Measurements from ENCODE around the gene SLC22A7. TPM values are rescaled to one million over a fixed set of nuclear protein-coding genes. Genes with fewer than 3 reads are reported as not detected.

The SLC22A7 gene
- 100 to 1,000 TPM; 145 to 348 (median 185) TPM for total RNA-seq
- long read RNA-seq, partial matches to known transcripts, result 7 of 28 reads
- long read RNA-seq, other reads (novel, unspliced or antisense), result 15 of 28 reads

DNA sequence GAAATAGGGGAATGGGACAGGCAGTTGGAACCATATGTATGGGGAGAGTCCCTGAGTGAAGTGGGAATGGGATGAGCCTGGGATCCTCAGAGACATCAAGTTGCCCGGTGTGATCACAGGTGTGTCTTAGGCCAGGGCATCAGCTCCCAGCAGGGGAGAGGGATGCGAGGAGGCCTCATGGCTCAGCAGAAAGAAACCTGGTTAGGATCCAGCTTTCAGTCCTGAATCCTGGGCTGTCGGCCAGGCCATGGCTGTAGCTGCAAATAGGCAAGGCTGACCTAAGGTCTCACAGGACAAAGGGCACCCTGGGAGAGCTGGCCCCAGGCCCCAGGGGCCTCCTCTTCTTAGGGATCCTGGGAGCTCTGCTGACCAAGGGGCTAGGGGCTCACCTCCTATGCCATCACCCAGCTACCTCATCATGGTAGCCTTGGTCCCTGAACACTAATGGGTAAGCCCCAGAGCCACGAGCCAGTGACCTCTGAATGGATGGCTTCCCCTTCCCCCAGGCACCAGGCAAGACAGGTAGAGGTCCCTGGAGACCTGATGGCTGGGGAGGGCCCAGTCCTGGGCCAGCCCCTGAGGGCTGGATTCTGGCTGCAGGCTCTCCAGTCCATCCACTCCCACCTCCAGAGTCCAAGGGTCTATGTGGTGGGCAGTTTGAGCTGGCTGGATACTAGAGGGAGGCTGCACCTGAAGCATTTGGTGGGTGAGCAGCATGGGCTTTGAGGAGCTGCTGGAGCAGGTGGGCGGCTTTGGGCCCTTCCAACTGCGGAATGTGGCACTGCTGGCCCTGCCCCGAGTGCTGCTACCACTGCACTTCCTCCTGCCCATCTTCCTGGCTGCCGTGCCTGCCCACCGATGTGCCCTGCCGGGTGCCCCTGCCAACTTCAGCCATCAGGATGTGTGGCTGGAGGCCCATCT, at the start of gene SLC22A7:
Gene SLC22A7 (plus strand): TSS at position 617 of the 921 bp plus-strand sequence. CDS start 99 bp downstream, at position 716.
- DNase-seq, result peak; percentile 91 to 96 (median 94)
- intact Hi-C loops (cut with DNase I), result no loop called here
- Histone ChIP-seq H3K27me3 (no peaks in the 10 kb centered on the region), H3K36me3 (peaks cover 0 to 34% (median 10%) of the 10 kb centered on the region in 4 donors), H3K9me3 (no peaks in the 10 kb centered on the region), H3K4me3 (peak within 1 kb of the TSS; percentile 66 to 99 (median 90)), H3K4me1 (peaks cover 0 to 36% (median 10%) of the 10 kb centered on the region in 4 donors), H3K27ac (peak within 1 kb of the TSS; percentile 73 to 81 (median 75))
- ATAC-seq, result peak; percentile 80 to 94 (median 88)
- 45% methylated on average over 2 of the region's 10 CpGs for WGBS (ENCODE audit: insufficient coverage, low coverage, low lambda C conversion rate, missing lambda C conversion rate)
- TF ChIP-seq CTCF (IDR thresholded peaks at IDR 0.05) (no peak), POLR2A (IDR thresholded peaks at IDR 0.05) (peak; percentile 83)

DNA sequence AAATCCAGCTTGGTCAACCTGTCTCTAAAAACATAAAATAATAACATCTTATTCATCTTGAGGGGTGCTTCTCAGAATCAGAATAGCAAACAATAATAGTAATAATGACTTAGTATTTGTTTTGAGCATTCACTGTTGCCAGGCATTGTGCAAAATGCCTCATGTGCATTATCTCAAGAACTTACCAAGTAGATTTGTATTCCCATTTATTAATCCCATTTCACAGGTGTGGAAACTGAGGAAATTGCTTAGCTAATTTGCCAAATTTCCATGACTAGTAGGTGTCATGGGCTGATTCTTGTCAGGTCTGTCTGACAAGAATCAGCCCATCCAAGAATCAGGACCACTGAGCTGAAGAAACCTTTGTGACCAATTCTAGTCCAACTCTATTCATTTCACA, 49.3 kb upstream of the SLC22A7 start:
- no peak overlapping the region for H3K27ac ChIP-seq
- no peak overlapping the region for H3K4me3 ChIP-seq
- H3K4me1 ChIP-seq, result peaks cover 0 to 9% (median 0%) of the 10 kb centered on the region in 4 donors
- ATAC-seq, result no peak
- no peak for DNase-seq
- no peaks in the 10 kb centered on the region for H3K36me3 ChIP-seq
- no peaks in the 10 kb centered on the region for H3K27me3 ChIP-seq
- no peaks in the 10 kb centered on the region for H3K9me3 ChIP-seq
- intact Hi-C loops (cut with DNase I), result no loop called here
- TF ChIP-seq POLR2A (IDR thresholded peaks at IDR 0.05) (no peak), CTCF (IDR thresholded peaks at IDR 0.05) (no peak)

GRCh38 chr6:43250992-43251373, 47.1 kb upstream of the SLC22A7 start:
- no peaks in the 10 kb centered on the region for H3K9me3 ChIP-seq
- peaks cover 0 to 9% (median 0%) of the 10 kb centered on the region in 4 donors for H3K4me1 ChIP-seq
- DNase-seq, result no peak
- no peak overlapping the region for H3K4me3 ChIP-seq
- TF ChIP-seq POLR2A (IDR thresholded peaks at IDR 0.05) (no peak), CTCF (IDR thresholded peaks at IDR 0.05) (no peak)
- H3K27me3 ChIP-seq, result no peaks in the 10 kb centered on the region
- no peak overlapping the region for H3K27ac ChIP-seq
- no peak for ATAC-seq
- 10% methylated on average over 8 of the region's 8 CpGs for WGBS (ENCODE audit: insufficient coverage, low coverage, low lambda C conversion rate, missing lambda C conversion rate)
- intact Hi-C loops (cut with DNase I), result no loop called here
- H3K36me3 ChIP-seq, result no peaks in the 10 kb centered on the region

DNA sequence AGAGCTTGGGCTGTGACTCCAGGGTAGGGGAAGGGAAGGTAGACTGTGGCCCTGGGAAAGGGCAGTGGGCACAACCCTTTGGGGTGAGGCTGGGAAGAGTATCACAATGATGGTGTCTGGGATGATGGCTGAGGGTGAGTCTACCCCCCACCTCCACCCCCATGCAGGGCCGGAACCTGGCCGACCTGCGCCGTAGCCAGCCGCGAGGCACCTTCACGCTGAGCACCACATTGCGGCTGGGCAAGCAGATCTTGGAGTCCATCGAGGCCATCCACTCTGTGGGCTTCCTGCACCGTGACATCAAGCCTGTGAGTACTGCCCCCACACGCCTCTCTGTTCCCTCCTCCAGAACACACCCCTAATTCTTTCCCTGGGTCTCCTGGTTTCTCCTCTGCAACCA, 44.7 kb upstream of the SLC22A7 start:
- Histone ChIP-seq H3K27me3 (no peaks in the 10 kb centered on the region), H3K4me3 (no peak overlapping the region), H3K9me3 (no peaks in the 10 kb centered on the region), H3K36me3 (no peaks in the 10 kb centered on the region), H3K4me1 (no peaks in the 10 kb centered on the region), H3K27ac (no peak overlapping the region)
- intact Hi-C loops (cut with DNase I), result no loop called here
- 60% methylated on average over 1 of the region's 11 CpGs for WGBS (ENCODE audit: insufficient coverage, low coverage, low lambda C conversion rate, missing lambda C conversion rate)
- no peak for TF ChIP-seq CTCF (IDR thresholded peaks at IDR 0.05)
- no peak for TF ChIP-seq POLR2A (IDR thresholded peaks at IDR 0.05)
- DNase-seq (no peak), ATAC-seq (no peak)

All from right lobe of liver (tissue), 6 donors.